HepG2 (cell line): ENCODE results near the gene PDE4D. TPM values are rescaled to one million over a fixed set of nuclear protein-coding genes. Genes with fewer than 3 reads are reported as not detected.
A peak's percentile ranks its signal among the peaks of the same experiment; 100 is the strongest.

Source experiments
- CTCF ChIP-seq: sonication (generic); formaldehyde crosslinking; IDR thresholded peaks from 2 replicates; pipeline ENCODE4 v1.5.0; 2020; ENCODE audit warnings: mild to moderate bottlenecking, missing genetic modification reagents, moderate library complexity
- DMTF1 ChIP-seq: sonication (generic); formaldehyde crosslinking; IDR thresholded peaks from 2 replicates; pipeline ENCODE4 v1.4.0; 2020; ENCODE audit warnings: mild to moderate bottlenecking, missing genetic modification reagents
- DRAP1 ChIP-seq: IDR thresholded peaks from 2 replicates; pipeline ENCODE4 v1.6.1; 2016; ENCODE audit warnings: missing genetic modification reagents, missing compliant biosample characterization
- MIXL1 ChIP-seq: IDR thresholded peaks from 2 replicates; pipeline ENCODE4 v1.6.1; 2016
- PBX3 ChIP-seq: sonication (generic); formaldehyde crosslinking; IDR thresholded peaks from 2 replicates; pipeline ENCODE4 v1.8.1; 2023; ENCODE audit warnings: missing genetic modification reagents, inconsistent platforms, borderline replicate concordance
- RCOR2 ChIP-seq: IDR thresholded peaks from 2 replicates; pipeline ENCODE4 v1.6.1; 2016; ENCODE audit warnings: missing biosample characterization, missing genetic modification reagents
- THRA ChIP-seq: sonication (generic); formaldehyde crosslinking; IDR thresholded peaks from 2 replicates; pipeline ENCODE4 v1.4.0; 2020; ENCODE audit warnings: missing genetic modification reagents, borderline replicate concordance
- UBTF ChIP-seq: sonication (generic); formaldehyde crosslinking; IDR thresholded peaks from 2 replicates; pipeline ENCODE4 v1.4.0; 2020; ENCODE audit warnings: mild to moderate bottlenecking, missing genetic modification reagents
- ZBTB25 ChIP-seq: IDR thresholded peaks from 2 replicates; pipeline ENCODE4 v1.6.1; 2018; ENCODE audit warnings: missing genetic modification reagents
- ZBTB8A ChIP-seq: sonication (generic); formaldehyde crosslinking; IDR thresholded peaks from 2 replicates; pipeline ENCODE4 v1.4.0; 2020; ENCODE audit warnings: mild to moderate bottlenecking, low read depth, missing genetic modification reagents, borderline replicate concordance
- ZNF652 ChIP-seq: IDR thresholded peaks from 2 replicates; pipeline ENCODE4 v1.6.1; 2016; ENCODE audit warnings: low read depth, borderline replicate concordance
- ZNF776 ChIP-seq: sonication (generic); formaldehyde crosslinking; IDR thresholded peaks from 2 replicates; pipeline ENCODE4 v1.4.0; 2020; ENCODE audit warnings: mild to moderate bottlenecking, missing genetic modification reagents
- ZNF800 ChIP-seq: sonication (generic); formaldehyde crosslinking; IDR thresholded peaks from 2 replicates; pipeline ENCODE4 v1.4.0; 2020; ENCODE audit warnings: missing genetic modification reagents
- polyA plus RNA-seq, 8 experiments: library from polyadenylated mRNA; depleted of rRNA in 3 of 8; stranded (reverse) in 7 of 8; unstranded in 1 of 8; fragments of >200 nt; fragmentation: Illumina TruSeq in 4 of 8; extraction: Trizol in 4 of 8; gene quantifications; 2 replicates each; pipeline versions ENCODE4 v1.2.1 to v1.2.3, GENCODE V29; 2011 to 2016; ENCODE audit warnings: low read depth in 4 of 8, missing spikeins in 1 of 8, mixed read lengths in 1 of 8; ENCODE audit not compliant: insufficient read depth in 1 of 8
- total RNA-seq, 5 experiments: library from RNA; depleted of rRNA; stranded (reverse); fragments of >200 nt; fragmentation: Illumina TruSeq; extraction: Trizol; gene quantifications; 2 replicates each; pipeline ENCODE4 v1.2.3, GENCODE V29; 2016; ENCODE audit warnings: low read depth in 1 of 5

PDE4D gene
- total and polyA plus RNA-seq, 2 of the 13 experiments (the other 11 are each of a cell fraction or from before 2014, with no cell fraction given): 7.0 to 12.2 TPM

GRCh38 chr5:59036274-59036961 is 857.1 kb downstream of the PDE4D start (continued):
- TF ChIP-seq ZBTB25 (CRISPR knock-in tag) (no peak), PBX3 (CRISPR knock-in tag) (no peak), MIXL1 (CRISPR knock-in tag) (no peak), ZNF800 (CRISPR knock-in tag) (0 out of 2 replicates have a peak, but pooled peaks have one; percentile 60), CTCF (CRISPR knock-in tag) (no peak), ZNF652 (CRISPR knock-in tag) (no peak), ZBTB8A (no peak), RCOR2 (CRISPR knock-in tag) (no peak), DRAP1 (CRISPR knock-in tag) (peak; percentile 57; the same call in 1 of the 2 replicates), UBTF (no peak), THRA (0 out of 2 replicates have a peak, but pooled peaks have one; percentile 15), DMTF1 (CRISPR knock-in tag) (no peak), ZNF776 (no peak)
